H54 (cell line): ENCODE results near the gene AKNAD1.

Experiments
- DNase-seq: peaks from one replicate; pipeline ENCODE4 v3.0.0; 2011; ENCODE audit warnings: low spot score, mixed read lengths; ENCODE audit not compliant: insufficient read length
- FAIRE-seq: peaks from 3 replicates; lab custom pipeline; 2011; peaks lifted over from hg19 to GRCh38; lab: Jason Lieb, UNC
- POLR2A ChIP-seq: IDR thresholded peaks from 2 replicates; pipeline ENCODE4 v1.6.1; 2011; ENCODE audit warnings: low read depth, mild to moderate bottlenecking, low read length

The AKNAD1 gene

DNA sequence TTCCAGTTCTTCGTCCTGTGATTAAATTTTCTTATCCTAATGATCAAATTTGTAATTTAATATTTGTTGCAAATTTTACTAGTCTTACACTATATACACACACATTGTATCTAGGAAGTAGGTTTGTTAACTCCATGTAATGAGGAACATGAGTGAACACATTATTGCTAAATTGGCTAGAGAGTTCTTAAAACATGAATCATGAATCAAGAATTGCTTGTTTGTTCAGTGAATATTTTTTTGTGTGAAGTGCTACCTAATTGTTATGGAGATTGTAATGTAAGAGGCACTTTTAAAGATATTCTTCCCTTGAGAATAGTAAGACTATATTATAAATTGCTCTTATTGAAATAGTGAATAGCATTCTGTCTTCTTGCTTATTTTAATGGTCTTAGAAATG is 24.5 kb upstream of the AKNAD1 start:
- TF ChIP-seq POLR2A: no peak
- DNase-seq (no peak), FAIRE-seq (no peak)

DNA sequence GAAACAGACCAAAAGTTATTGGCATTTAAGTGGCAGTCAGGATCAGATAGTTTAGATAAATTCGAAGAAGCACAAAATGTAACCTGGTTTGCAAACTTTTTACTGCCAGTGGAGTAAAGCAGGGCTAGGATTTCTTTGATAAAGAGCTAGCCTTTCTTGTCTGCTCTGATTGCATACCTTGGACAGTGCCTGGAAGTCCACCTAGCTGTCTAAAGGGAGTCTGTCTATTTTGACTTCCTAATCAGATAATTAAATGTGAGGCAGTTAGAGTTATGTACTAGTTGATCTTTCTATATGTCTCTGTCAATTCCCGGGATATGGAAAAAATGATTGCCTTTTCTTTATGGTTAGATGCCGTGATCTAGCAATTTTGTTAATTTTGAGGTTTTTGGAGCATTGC is 24.0 kb upstream of the AKNAD1 start:
- DNase-seq (no peak), FAIRE-seq (peak; percentile 69)
- no peak for TF ChIP-seq POLR2A

DNA sequence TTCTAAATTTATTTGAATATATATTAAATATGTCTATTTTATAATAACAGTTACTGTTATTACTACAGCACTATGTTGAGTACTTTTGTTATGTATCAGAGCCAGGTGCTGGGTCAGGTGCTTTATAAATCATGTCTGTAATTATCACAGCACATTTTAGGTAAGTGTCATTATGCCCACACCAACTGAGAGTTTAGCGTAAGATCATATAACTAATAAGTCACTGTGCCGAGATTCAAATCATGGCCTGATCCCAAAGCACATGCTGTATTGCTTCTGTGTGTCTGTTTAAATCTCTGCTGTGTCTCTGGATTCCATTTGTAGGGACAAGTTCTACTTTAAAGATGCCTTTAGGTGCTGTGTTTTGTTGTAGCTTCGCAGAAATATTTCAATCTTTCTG is 21.8 kb upstream of the AKNAD1 start:
- DNase-seq (no peak), FAIRE-seq (no peak)
- no peak for TF ChIP-seq POLR2A

DNA sequence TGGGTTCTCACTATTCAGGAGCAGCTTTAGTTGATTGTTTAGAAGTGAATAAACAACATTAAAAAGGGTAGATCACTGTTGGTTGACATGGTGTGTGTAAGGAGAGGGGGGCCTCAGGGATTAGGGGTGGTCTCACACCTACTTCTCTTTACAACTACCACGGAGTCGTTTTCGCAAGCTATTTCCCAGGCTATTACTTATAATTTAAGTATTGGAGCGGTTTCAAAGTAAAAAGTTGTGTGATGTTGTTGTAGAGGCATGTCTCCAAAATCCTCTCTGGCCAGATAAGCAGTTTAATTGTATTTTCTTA is 21.2 kb upstream of the AKNAD1 start:
- FAIRE-seq (no peak), DNase-seq (no peak)
- no peak for TF ChIP-seq POLR2A

DNA sequence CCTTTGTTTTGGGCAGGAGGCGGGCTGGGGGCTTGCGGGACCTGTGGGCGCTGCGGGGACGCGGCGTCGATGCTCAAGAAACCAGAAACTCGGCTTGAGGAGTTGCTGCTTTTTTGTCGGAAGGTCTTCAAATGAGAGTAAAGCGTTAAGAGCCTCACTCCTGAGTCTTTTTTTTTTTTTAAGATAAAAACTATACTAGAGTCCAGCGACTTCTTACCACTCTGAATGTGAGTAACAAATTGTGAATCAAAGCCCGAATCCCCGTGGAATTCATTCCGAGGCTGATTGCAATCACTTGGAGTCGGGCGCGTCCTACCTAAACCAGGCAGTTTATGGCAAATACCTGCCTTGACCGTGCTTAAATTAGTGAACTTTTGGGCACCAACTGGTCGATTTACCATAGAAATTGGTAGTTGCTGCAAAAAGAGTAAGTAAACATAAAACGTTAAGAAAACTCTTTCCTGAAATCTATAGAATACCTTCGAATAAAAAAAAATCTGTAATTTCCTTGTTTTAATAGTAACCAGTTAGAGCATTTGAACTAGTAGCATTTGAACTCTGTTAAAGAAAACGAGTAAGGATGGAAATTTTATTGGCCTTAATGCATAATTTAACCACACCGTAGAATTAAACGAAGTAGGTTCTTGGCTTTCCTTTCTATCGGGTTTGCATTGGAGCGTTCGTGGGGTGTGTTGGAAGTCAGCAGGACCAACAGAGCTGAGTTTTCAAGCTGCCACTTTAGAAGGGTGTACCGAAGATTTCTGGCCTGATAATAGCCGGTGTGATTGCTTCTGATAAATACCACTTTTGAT is 20.7 kb upstream of the AKNAD1 start:
- DNase-seq (peak; percentile 9), FAIRE-seq (no peak)

DNA sequence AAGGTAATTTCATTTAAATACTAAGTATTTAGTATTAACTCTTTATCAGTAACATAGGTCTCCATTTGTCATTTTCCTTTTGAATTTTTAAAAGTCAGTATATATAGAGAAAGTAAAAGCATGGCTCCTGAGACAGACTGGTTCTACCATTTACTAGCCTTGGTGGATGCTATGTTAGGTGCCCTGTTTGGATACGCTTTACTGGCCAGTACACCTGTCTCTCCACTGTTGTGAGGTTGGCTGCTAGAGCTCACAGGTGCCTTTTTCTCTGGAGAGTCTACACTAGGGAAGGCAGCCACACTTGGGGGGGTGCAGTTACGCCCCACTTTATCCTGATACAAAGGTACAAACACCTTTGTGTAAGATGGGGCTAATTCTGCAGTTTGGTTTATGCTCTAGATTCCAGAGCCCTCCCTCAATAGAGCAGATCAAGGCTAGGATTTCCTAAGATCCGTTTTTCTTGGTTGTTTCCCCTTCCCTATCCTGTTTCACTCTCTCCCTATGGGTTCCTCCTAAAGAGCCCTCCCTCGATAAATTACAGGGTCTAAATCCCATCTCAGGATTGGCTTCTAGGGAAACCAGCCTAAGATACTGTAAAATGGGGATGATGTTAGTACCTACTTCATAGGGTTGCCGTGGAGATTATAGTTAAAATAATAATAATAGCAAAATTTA is 14.3 kb upstream of the AKNAD1 start:
- no peak for DNase-seq
- no peak for FAIRE-seq
- no peak for TF ChIP-seq POLR2A

More for the DNA sequence above, 20.7 kb upstream of the AKNAD1 start:
- no peak for TF ChIP-seq POLR2A

DNA sequence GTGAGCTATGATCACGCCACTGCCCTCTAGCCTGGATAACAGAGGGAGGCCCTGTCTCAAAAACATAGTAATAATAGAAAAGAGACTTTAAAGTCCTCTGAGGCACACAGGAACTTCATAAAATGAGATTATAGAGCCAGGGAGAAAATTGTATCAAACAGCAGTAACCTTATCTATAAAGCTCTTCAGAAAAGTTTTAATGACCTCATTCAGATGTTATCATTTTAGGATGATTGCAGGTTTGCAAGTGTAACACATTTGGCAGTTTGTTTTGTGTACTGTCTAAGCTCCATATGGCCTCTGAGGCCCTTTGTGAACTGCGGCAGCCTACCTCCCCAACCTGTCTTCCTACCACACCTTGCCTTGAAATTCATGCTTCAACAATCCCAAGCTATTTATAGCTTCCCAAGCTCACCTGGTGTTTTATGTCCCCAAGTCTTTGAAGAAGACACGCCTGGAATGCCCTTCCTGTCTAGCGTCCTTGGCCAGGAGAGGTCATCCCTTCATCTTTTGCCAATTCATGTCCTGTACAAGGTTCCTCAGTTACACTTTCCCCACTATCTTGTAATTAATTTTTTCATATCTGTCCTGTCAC is 8.5 kb upstream of the AKNAD1 start:
- no peak for DNase-seq
- TF ChIP-seq POLR2A: no peak
- no peak for FAIRE-seq

DNA sequence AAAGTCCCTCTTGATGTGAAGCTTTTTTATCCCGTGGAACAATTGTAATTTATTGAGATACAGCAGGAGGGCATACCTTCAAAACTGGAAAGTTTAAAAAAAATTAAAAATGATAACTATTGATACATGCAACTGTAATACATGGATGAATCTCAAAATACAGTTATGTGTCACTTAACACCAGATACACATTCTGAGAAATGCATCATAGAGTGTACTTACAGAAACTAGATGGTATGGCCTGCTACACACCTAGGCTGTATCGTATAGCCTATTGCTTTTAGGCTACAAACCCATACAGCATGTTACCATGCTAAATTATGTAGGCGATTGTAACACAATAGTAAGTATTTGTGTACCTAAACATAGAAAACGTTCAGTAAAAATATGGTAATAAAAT is 7.1 kb upstream of the AKNAD1 start:
- DNase-seq: no peak
- TF ChIP-seq POLR2A: no peak
- no peak for FAIRE-seq

DNA sequence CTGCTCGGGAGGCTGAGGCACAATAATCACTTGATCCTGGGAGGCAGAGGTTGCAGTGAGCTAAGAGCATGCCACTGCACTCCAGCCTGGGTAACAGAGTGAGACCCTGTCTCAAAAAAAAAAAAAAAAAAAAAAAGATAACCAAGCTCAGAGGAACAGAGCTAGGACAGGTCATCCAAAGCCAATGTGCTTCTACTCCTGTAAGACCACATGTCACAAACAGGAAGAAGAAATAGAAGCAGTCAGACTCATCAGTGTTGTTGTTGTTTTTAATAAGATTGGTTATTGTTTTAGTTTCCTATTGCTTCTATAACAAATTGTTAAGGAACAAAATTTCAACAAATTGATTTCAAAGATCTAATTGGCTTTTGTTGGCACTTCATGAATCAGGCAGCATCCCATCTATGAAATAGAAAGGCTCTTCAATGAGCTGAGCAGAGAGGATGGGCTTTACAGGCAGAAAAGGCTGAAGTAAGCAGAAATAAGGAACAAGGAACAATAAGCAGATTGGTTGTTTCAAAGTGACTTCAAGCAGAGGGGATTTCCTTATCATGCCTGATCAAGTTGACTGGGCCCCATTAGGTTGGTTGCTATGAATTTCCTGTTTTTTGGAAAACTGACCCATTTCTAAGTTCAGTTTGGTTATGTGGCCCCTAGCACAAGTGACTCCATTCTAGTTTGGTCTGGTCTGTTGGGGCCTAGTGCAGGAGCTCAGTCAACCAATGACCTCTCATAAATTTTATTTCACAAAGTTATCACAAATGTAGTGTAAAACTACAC is 6.0 kb upstream of the AKNAD1 start:
- FAIRE-seq (no peak), DNase-seq (no peak)
- TF ChIP-seq POLR2A: no peak

DNA sequence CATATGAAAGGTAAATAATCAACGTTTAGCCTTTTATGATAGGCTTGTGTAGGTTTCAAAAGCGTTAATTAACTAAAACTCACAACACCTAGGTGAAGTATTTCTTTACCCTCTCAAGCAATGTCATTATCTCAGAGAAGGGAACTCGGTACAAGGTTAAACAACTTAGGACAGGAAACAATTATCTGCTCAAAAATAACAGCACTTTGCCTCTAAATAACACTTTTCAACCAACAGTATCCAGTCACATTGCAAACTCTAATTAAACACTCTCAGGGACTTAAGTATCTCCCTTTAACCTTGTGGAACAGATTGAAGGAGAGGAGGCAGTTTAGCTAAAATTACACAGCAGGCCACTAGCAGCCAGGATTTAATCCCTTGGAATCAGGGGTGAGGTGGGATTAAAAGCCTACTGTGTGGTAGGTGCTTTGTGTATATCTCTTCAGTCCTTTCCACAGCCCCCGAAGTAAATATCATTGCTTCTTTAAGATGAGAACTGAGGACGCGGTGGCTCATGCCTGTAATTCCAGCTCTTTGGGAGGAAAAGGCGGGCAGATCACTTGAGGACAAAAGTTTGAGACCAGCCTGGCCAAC is 5.2 kb upstream of the AKNAD1 start:
- no peak for DNase-seq
- no peak for TF ChIP-seq POLR2A
- no peak for FAIRE-seq

DNA sequence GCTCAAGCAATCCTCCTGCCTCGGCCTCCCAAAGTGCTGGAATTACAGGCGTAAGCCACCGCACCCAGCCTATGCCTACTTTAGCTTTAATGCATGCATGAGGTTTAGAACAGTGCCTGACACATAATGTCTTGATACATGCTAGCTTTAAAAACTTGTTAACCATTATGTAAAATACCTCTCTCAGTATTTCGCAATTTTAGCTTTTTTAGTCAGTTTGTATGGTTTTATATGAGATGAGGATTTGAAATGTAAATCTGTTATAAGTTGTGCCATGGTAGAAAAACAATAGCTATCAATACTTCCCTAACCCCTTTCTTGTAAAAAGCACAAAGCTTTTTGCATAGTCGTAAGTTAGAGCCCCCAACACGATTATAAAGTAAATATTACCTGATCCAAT is 4.7 kb upstream of the AKNAD1 start:
- DNase-seq (no peak), FAIRE-seq (no peak)
- TF ChIP-seq POLR2A: no peak

DNA sequence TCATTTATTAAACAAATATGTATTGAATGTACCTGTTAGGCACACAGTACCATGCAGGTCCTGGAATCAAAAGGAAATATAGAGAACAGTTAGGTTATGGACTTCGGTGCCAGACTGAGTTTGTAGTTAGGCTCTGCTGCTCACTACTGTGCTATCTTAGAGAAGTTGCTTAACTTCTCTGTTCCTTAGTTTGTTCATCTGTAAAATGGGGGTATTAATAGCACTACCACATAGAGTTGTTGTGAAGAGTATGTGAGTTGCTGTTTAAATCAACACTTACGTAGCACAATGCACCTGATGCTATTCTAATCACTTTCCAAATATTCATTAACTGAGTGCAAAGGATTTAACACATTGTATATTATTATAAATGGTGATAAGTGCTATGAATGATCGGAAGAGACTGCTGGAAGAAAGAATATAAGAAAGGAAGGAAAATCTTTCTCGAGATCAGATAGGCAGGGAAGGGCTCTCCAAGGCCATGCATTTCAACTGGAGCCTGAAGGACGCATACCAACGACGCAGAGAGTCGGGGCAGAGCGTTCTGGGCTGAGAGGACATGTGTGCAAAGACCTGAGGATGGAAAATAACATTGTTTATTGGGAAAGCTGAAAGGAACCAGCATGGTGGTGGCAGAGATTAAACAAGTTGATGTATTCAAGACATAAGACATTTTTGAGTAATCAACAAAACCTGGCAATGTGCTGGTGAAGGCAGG is 3.5 kb upstream of the AKNAD1 start:
- no peak for FAIRE-seq

DNA sequence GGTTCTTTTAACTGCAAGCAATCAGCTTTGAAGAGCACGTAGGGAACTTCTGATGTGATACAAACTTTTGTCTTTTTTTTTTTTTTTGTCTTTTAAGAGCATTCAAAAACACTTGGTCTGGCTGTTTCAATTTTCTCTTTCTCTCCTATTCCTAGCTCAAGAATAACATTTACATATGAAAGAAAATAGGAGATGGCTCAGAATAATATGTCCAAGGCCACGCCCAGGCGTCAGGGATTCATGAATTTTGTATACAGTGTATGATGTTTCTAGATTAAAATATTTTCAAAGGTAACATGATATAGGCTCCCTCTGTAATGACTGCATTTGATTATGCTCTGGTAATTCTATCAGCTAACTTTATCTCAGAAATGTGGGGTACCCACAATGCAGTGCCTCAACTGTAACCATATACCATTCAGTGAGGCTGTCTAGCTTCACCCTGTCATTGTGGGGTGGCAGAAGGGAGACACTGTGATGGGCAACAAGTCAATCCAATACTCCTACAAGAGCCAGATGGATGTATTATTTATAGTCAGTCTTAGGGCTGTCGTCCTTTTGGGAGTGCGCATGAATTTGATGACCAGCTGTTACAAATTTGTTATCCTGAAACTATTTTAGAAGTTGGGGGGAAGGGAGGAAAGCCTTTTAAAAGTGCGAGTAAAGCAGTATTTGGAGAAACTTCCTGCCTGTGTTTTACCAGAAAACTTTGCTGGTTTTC is 1.5 kb upstream of the AKNAD1 start:
- FAIRE-seq (no peak), DNase-seq (no peak)
- TF ChIP-seq POLR2A: no peak

More for the DNA sequence above, 3.5 kb upstream of the AKNAD1 start:
- no peak for DNase-seq
- no peak for TF ChIP-seq POLR2A
